PC-3 (cell line): ENCODE measurements around the gene TTLL7.

ENCODE experiments used
- EZH2 ChIP-seq: fragments of 300-600 bp; sonication (generic); IDR thresholded peaks from one replicate; pipeline ENCODE4 v1.6.1; 2017; ENCODE audit warnings: antibody characterized with exemption, mild to moderate bottlenecking, low read length; ENCODE audit not compliant: unreplicated experiment
- TF ChIP-seq, protein P1 (sequence below): fragments of 300-600 bp; sonication (generic); conservative IDR thresholded peaks from 2 replicates; pipeline ENCODE4 v1.5.1; 2017; ENCODE audit warnings: antibody characterized with exemption, low read depth, mild to moderate bottlenecking, low read length

DNA sequence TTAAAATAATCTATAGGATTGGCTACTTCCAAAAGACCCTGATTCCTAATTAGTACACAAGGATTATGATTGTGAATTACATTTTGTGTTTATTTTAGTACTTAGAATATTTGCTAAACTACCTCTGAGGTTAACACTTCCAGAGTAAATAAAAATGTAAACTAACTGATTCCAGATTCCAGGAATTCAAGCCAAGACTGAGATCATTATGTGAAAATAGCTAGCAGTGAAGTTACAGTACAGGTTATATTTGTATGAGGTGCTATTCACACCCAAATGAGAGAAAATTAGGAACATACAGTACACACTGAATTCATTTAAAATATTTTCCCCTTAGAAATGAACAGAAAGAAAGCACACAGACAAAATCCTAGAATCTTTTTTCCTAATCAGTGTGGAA, 28.8 kb downstream of the TTLL7 start:
- TF ChIP-seq, protein P1, sequence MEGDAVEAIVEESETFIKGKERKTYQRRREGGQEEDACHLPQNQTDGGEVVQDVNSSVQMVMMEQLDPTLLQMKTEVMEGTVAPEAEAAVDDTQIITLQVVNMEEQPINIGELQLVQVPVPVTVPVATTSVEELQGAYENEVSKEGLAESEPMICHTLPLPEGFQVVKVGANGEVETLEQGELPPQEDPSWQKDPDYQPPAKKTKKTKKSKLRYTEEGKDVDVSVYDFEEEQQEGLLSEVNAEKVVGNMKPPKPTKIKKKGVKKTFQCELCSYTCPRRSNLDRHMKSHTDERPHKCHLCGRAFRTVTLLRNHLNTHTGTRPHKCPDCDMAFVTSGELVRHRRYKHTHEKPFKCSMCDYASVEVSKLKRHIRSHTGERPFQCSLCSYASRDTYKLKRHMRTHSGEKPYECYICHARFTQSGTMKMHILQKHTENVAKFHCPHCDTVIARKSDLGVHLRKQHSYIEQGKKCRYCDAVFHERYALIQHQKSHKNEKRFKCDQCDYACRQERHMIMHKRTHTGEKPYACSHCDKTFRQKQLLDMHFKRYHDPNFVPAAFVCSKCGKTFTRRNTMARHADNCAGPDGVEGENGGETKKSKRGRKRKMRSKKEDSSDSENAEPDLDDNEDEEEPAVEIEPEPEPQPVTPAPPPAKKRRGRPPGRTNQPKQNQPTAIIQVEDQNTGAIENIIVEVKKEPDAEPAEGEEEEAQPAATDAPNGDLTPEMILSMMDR, result no peak
- TF ChIP-seq EZH2, result no peak
